Measurements from ENCODE around the gene TMEM88. TPM values are rescaled to one million over a fixed set of nuclear protein-coding genes. Genes with fewer than 3 reads are reported as not detected.
A peak's percentile ranks its signal among the peaks of the same experiment; 100 is the strongest.

The TMEM88 gene
- total and polyA plus RNA-seq, 2 of the 8 experiments (the other 6 are each of a cell fraction or from before 2014, with no cell fraction given), result 0.69 to 8.8 TPM

- no peak overlapping the region for H2AFZ ChIP-seq (ENCODE audit: low read length)
- no peak overlapping the region for H2BK20ac ChIP-seq (ENCODE audit: low read length)
- ChIA-PET POLR2A (ENCODE audit: partially characterized antibody) (interaction anchor here (3.0 to 3.3 kb wide), 2 partner anchors 11 to 14 kb away, joined by 10 to 12 read pairs; no protein-coding TSS in a partner anchor), CTCF (ENCODE audit: partially characterized antibody) (interaction anchor here (1.4 to 5.5 kb wide), 3 partner anchors 11 to 87 kb away, joined by 4 to 26 read pairs (median 23); no protein-coding TSS in a partner anchor)
- no peaks in the 10 kb centered on the region for H3K9me3 ChIP-seq (ENCODE audit: insufficient read depth in 2 of 2, low read depth in 1 of 2, low read length in 1 of 2)
- no peak overlapping the region for H4K8ac ChIP-seq (ENCODE audit: extremely low read depth, insufficient read depth, low read length)
- no peak overlapping the region for H3K56ac ChIP-seq (replicated peaks; ENCODE audit: insufficient read length, low read depth, low read length)
- H3K27me3 ChIP-seq (replicated peaks in 1 of 4; ENCODE audit: control insufficient read depth in 3 of 4, extremely low read depth in 1 of 4, insufficient read depth in 3 of 4, low read length in 3 of 4), result peaks cover 4 to 38% (median 30%) of the 10 kb centered on the region in 4 experiments
- H3K4ac ChIP-seq (replicated peaks; ENCODE audit: insufficient read length, low read depth, low read length), result no peak overlapping the region
- no peaks in the 10 kb centered on the region for H3K36me3 ChIP-seq (ENCODE audit: control insufficient read depth in 2 of 4, insufficient read depth in 4 of 4, low read length in 3 of 4)
- 74% methylated on average over 6 of the region's 7 CpGs; no CpG with 5 or more reads in 1 of the 2 experiments for WGBS, 2 experiments (ENCODE audit: extremely low coverage in 1 of 2, insufficient coverage in 1 of 2, insufficient read length in 1 of 2, insufficient replicate concordance in 2 of 2, low coverage in 1 of 2, low lambda C conversion rate in 2 of 2, missing lambda C conversion rate in 1 of 2)
- H2BK15ac ChIP-seq (ENCODE audit: low read length), result no peak overlapping the region
- H4K91ac ChIP-seq (replicated peaks; ENCODE audit: insufficient read length, low read length), result no peak overlapping the region
- H3K23me2 ChIP-seq (ENCODE audit: low read depth, low read length), result peaks cover 18% of the 10 kb centered on the region
- FAIRE-seq (no peak), DNase-seq (ENCODE audit: low read depth in 1 of 2, low spot score in 2 of 2) (no peak)
- H3K14ac ChIP-seq (ENCODE audit: insufficient read length), result no peak overlapping the region
- no peak overlapping the region for H3K9ac ChIP-seq (replicated peaks in 1 of 4; ENCODE audit: extremely low read depth in 1 of 4, low read depth in 3 of 4, low read length in 3 of 4)
- TF ChIP-seq HDAC2 (IDR thresholded peaks at IDR 0.05; ENCODE audit: borderline replicate concordance in 1 of 2, low read depth in 2 of 2, low read length in 2 of 2), result no peak
- no peak for TF ChIP-seq TBP (IDR thresholded peaks at IDR 0.05; ENCODE audit: low read depth, low read length)
- no peak for TF ChIP-seq SP4 (IDR thresholded peaks at IDR 0.05; ENCODE audit: low read length)
- no peak overlapping the region for H4K5ac ChIP-seq (ENCODE audit: insufficient read length, low read depth, low read length)
- H2AK5ac ChIP-seq (ENCODE audit: low read depth, low read length), result 0 out of 2 replicates have a peak overlapping the region, but pooled peaks have one; percentile 13
- H3K79me2 ChIP-seq (ENCODE audit: control insufficient read depth in 1 of 2, insufficient read depth in 2 of 2, low read length in 2 of 2), result no peaks in the 10 kb centered on the region
- no peak overlapping the region for H2BK120ac ChIP-seq (replicated peaks; ENCODE audit: low read depth, low read length)
- H3K18ac ChIP-seq (ENCODE audit: extremely low read depth, low read length), result no peak overlapping the region
- no peak overlapping the region for H3K4me2 ChIP-seq (ENCODE audit: insufficient read depth in 1 of 2, low read depth in 2 of 2, low read length in 2 of 2)
- H3K4me3 ChIP-seq (ENCODE audit: extremely low read depth in 1 of 4, insufficient read depth in 2 of 4, low read depth in 3 of 4, low read length in 4 of 4), result no peak overlapping the region
- H2BK12ac ChIP-seq (ENCODE audit: low read depth, low read length), result 0 out of 2 replicates have a peak overlapping the region, but pooled peaks have one; percentile 3
- no peaks in the 10 kb centered on the region for H4K20me1 ChIP-seq (replicated peaks in 1 of 2; ENCODE audit: control insufficient read depth in 1 of 2, insufficient read depth in 2 of 2, low read length in 2 of 2)
- no peak overlapping the region for H3K23ac ChIP-seq (ENCODE audit: insufficient read length)
- no peak overlapping the region for H3K27ac ChIP-seq (ENCODE audit: low read depth, low read length)
- H2BK5ac ChIP-seq (ENCODE audit: low read depth, low read length), result no peak overlapping the region
- peaks cover 0 to 10% (median 5%) of the 10 kb centered on the region in 4 experiments; a peak in 5 of 7 replicates for H3K4me1 ChIP-seq (replicated peaks in 1 of 4; ENCODE audit: control insufficient read depth in 3 of 4, insufficient read depth in 4 of 4, low read length in 3 of 4)
- H3K79me1 ChIP-seq (ENCODE audit: low read depth, low read length), result no peaks in the 10 kb centered on the region
Observed at GRCh38 chr17:7831233-7831632, 23.6 kb upstream of the TMEM88 start.
